ENCODE results near the gene PSMD5. TPM values are rescaled to one million over a fixed set of nuclear protein-coding genes. Genes with fewer than 3 reads are reported as not detected.

Gene PSMD5
- polyA plus RNA-seq, 1 of the 3 experiments (the other 2 are of a cell fraction), result 13.7 TPM

- TF ChIP-seq RXRA (IDR thresholded peaks at IDR 0.05; ENCODE audit: borderline replicate concordance, low read depth), result no peak
- peak; percentile 18 for TF ChIP-seq CHD2 (IDR thresholded peaks at IDR 0.05; ENCODE audit: low read length, partially characterized antibody)
- Histone ChIP-seq H3K27me3 (ENCODE audit: insufficient read depth) (no peaks in the 10 kb centered on the region), H3F3A (replicated peaks; ENCODE audit: insufficient read depth) (peaks cover 5% of the 10 kb centered on the region), H3K27ac (ENCODE audit: low read depth in 2 of 2, low read length in 1 of 2) (peak overlapping the region in 1 of 2 experiments; percentile 82; a peak in 1 of 4 replicates), H3K9me3 (no peaks in the 10 kb centered on the region), H3K9me2 (no peaks in the 10 kb centered on the region), H3K36me3 (replicated peaks in 1 of 2; ENCODE audit: control insufficient read depth in 1 of 2, insufficient read depth in 2 of 2, low read length in 1 of 2) (peaks cover 0 to 4% of the 10 kb centered on the region in 2 experiments), H3K9ac (no peak overlapping the region), H3K79me2 (ENCODE audit: insufficient read depth) (peaks cover 26% of the 10 kb centered on the region), H3K4me2 (peak overlapping the region; percentile 77; the same call in 1 of the 2 replicates), H2AFZ (ENCODE audit: low read depth) (no peak overlapping the region; the same call in 1 of the 2 replicates), H4K20me1 (ENCODE audit: insufficient read depth) (no peaks in the 10 kb centered on the region), H3K4me3 (ENCODE audit: low read depth in 2 of 2, low read length in 1 of 2) (no peak overlapping the region), H3K4me1 (ENCODE audit: control insufficient read depth in 1 of 2, insufficient read depth in 2 of 2, low read depth in 1 of 2, low read length in 1 of 2) (peaks cover 15 to 28% of the 10 kb centered on the region in 2 experiments; a peak in 3 of 4 replicates)
- CTCF ChIA-PET, result interaction anchor here (0.6 to 1.2 kb wide), 5 partner anchors 57 to 772 kb away, joined by 3 to 4 read pairs (median 3); no protein-coding TSS in a partner anchor
- POLR2A ChIA-PET, result interaction anchor here (1.7 kb wide), 1 partner anchor 38 kb away, joined by 4 read pairs; no protein-coding TSS in a partner anchor
- DNase-seq, result no peak
- 93% methylated on average over 8 of the region's 8 CpGs for WGBS (ENCODE audit: low lambda C conversion rate)
Measured at GRCh38 chr9:120878188-120879130, 35.7 kb upstream of the PSMD5 start.

GRCh38 chr9:120877276-120878034 is 34.7 kb upstream of the PSMD5 start:
- ChIA-PET POLR2A (interaction anchor here (1.6 to 1.7 kb wide), 2 partner anchors 39 to 183 kb away, joined by 4 read pairs; no protein-coding TSS in a partner anchor), CTCF (interaction anchor here (0.6 to 1.5 kb wide), 4 partner anchors 8 to 61 kb away, joined by 3 to 5 read pairs (median 4); no protein-coding TSS in a partner anchor)
- peak; percentile 95 for DNase-seq
- Histone ChIP-seq H3K4me1 (ENCODE audit: control insufficient read depth in 1 of 2, insufficient read depth in 2 of 2, low read depth in 1 of 2, low read length in 1 of 2) (peaks cover 15 to 28% of the 10 kb centered on the region in 2 experiments; a peak in 3 of 4 replicates), H3F3A (replicated peaks; ENCODE audit: insufficient read depth) (peaks cover 5% of the 10 kb centered on the region), H3K9me2 (no peaks in the 10 kb centered on the region), H3K9ac (peak overlapping the region; percentile 69), H2AFZ (ENCODE audit: low read depth) (peak overlapping the region; percentile 83), H3K79me2 (ENCODE audit: insufficient read depth) (peaks cover 26% of the 10 kb centered on the region), H3K9me3 (no peaks in the 10 kb centered on the region), H3K36me3 (replicated peaks in 1 of 2; ENCODE audit: control insufficient read depth in 1 of 2, insufficient read depth in 2 of 2, low read length in 1 of 2) (peaks cover 6 to 13% of the 10 kb centered on the region in 2 experiments), H3K27ac (ENCODE audit: low read depth in 2 of 2, low read length in 1 of 2) (peak overlapping the region; percentile 57 to 86), H3K4me3 (ENCODE audit: low read depth in 2 of 2, low read length in 1 of 2) (peak overlapping the region; percentile 65 to 75), H4K20me1 (ENCODE audit: insufficient read depth) (no peaks in the 10 kb centered on the region), H3K27me3 (ENCODE audit: insufficient read depth) (no peaks in the 10 kb centered on the region), H3K4me2 (peak overlapping the region; percentile 77)
- 28% methylated on average over 6 of the region's 63 CpGs for WGBS (ENCODE audit: low lambda C conversion rate)
- peak; percentile 25; the same call in 1 of the 2 replicates for TF ChIP-seq NRF1 (IDR thresholded peaks at IDR 0.05; ENCODE audit: low read depth, low read length)
- TF ChIP-seq FOXJ3 (CRISPR knock-in tag; IDR thresholded peaks at IDR 0.05), result no peak
- TF ChIP-seq PBX3 (IDR thresholded peaks at IDR 0.05), result peak; percentile 24; the same call in 1 of the 2 replicates
- TF ChIP-seq ZBTB33 (IDR thresholded peaks at IDR 0.05; ENCODE audit: borderline replicate concordance, low read depth), result no peak
- TF ChIP-seq RCOR1 (IDR thresholded peaks at IDR 0.05; ENCODE audit: low read length), result no peak
- peak; percentile 43 for TF ChIP-seq RAD21 (IDR thresholded peaks at IDR 0.05; ENCODE audit: low read length)
- TF ChIP-seq, protein P1, sequence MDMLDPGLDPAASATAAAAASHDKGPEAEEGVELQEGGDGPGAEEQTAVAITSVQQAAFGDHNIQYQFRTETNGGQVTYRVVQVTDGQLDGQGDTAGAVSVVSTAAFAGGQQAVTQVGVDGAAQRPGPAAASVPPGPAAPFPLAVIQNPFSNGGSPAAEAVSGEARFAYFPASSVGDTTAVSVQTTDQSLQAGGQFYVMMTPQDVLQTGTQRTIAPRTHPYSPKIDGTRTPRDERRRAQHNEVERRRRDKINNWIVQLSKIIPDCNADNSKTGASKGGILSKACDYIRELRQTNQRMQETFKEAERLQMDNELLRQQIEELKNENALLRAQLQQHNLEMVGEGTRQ (IDR thresholded peaks at IDR 0.05; ENCODE audit: borderline replicate concordance, low read depth, low read length), result no peak
- peak; percentile 33; the same call in 1 of the 2 replicates for TF ChIP-seq MAX (IDR thresholded peaks at IDR 0.05; ENCODE audit: low read depth)
- 0 out of 4 replicates have a peak, but pooled peaks of 1 of the 2 experiments have one; percentile 19 for TF ChIP-seq EP300 (IDR thresholded peaks at IDR 0.05; ENCODE audit: borderline replicate concordance in 1 of 2, low read depth in 1 of 2, low read length in 1 of 2)
- no peak for TF ChIP-seq MEF2A (IDR thresholded peaks at IDR 0.05; ENCODE audit: borderline replicate concordance, low read depth)
- TF ChIP-seq GATA2 (CRISPR knock-in tag; IDR thresholded peaks at IDR 0.05), result no peak
- no peak for TF ChIP-seq TEAD4 (IDR thresholded peaks at IDR 0.05; ENCODE audit: borderline replicate concordance, insufficient read depth)
- TF ChIP-seq EZH2phosphoT487 (IDR thresholded peaks at IDR 0.05; ENCODE audit: borderline replicate concordance, low read depth), result no peak
- peak; percentile 46; the same call in 1 of the 2 replicates for TF ChIP-seq SMC3 (IDR thresholded peaks at IDR 0.05; ENCODE audit: low read depth, low read length)
- TF ChIP-seq TCF12 (IDR thresholded peaks at IDR 0.05), result no peak
- peak; percentile 44; the same call in 1 of the 2 replicates for TF ChIP-seq TAF1 (IDR thresholded peaks at IDR 0.05; ENCODE audit: borderline replicate concordance, low read depth, low read length)

Data from SK-N-SH (cell line).